ENCODE data around the gene CNIH1.

CNIH1 gene

GRCh38 chr14:54462048-54462447, 20.9 kb upstream of the CNIH1 start:
- no peak for TF ChIP-seq CTCF (IDR thresholded peaks at IDR 0.05)

GRCh38 chr14:54459106-54459505, 17.9 kb upstream of the CNIH1 start:
- TF ChIP-seq CTCF (IDR thresholded peaks at IDR 0.05), result no peak

- no peak for TF ChIP-seq CTCF (IDR thresholded peaks at IDR 0.05)
Measured at GRCh38 chr14:54457609-54457996, 16.4 kb upstream of the CNIH1 start.

- TF ChIP-seq CTCF (IDR thresholded peaks at IDR 0.05), result no peak
Measured at GRCh38 chr14:54455363-54455762, 14.2 kb upstream of the CNIH1 start.

DNA sequence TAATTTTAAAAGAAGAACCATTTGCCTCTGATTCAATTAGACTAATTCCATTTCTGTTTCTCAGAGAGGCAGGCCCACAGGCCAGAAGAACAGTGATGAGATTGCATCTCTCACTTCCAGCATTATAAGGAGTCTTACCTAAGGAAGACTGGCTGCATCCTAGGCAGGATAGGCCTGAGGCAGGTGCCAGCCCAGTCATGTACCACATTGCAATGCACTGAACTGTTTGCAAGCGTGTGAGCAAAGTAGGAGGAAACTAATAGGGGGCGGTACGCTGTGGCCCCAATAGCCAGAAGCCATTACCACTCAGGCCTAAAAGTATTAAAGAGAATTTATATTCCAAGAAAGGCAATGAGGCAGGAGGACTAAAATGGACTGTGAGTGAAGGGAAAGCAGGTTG, 12.1 kb upstream of the CNIH1 start:
- no peak for TF ChIP-seq CTCF (IDR thresholded peaks at IDR 0.05)

DNA sequence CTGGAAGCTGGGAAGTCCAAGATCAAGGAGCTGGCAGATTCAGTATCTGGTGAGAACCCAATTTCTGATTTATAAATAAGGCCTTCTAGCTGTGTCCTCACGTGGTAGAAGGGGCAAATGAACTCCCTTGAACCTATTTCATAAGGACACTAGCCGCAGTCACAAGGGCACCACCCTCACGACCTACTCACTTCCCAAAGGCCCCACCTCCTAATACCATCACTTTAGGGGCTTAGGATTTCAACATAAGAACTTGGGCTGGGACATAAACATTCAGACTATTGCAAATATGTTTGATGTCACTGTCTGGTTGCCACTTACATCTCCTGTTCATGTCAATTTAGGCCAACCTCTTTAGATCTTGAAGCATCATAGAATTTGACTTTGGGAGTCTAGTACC, 10.8 kb upstream of the CNIH1 start:
- TF ChIP-seq CTCF (IDR thresholded peaks at IDR 0.05), result no peak

DNA sequence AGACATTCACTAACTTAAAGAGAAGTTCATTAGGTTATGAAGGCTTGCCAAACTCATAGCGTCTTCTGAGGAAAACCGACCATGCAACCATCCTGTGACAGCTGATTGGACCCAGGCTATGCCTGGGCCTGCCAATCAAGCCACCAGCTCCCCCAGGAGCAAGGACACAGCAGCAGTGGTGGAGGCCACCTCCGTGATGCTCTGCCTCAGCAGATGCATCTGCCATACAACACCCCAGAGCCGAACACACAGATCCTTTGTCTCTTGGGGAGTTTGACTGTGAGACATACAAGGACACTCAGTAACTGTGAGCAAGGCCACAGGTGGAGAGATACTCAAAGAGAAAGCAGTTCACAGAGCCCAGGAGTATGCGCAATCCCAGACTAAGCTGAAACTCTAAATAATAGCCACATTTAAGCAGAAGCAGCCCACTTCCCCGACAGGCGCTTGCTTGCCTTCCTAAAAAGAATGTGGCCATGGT, 10.0 kb upstream of the CNIH1 start:
- no peak for TF ChIP-seq CTCF (IDR thresholded peaks at IDR 0.05)

- no peak for TF ChIP-seq CTCF (IDR thresholded peaks at IDR 0.05)
Measured at GRCh38 chr14:54450535-54450934, 9.4 kb upstream of the CNIH1 start.

Data from LNCAP (cell line).